Measurements from ENCODE around the gene PLSCR4. TPM values are rescaled to one million over a fixed set of nuclear protein-coding genes. Genes with fewer than 3 reads are reported as not detected.

PLSCR4 gene
- total and polyA plus RNA-seq, 2 donors from 2014 or later = 11.9 to 33.0 TPM

- Histone ChIP-seq H3K9me3 (ENCODE audit: control insufficient read depth in 2 of 3, insufficient read depth in 1 of 3, low read length in 3 of 3) (no peaks in the 10 kb centered on the region), H3K4me3 (ENCODE audit: low read length in 3 of 3) (no peak overlapping the region), H3K36me3 (ENCODE audit: control insufficient read depth in 2 of 3, insufficient read depth in 3 of 3, low read length in 3 of 3) (no peaks in the 10 kb centered on the region), H3K27ac (ENCODE audit: low read depth in 2 of 2, low read length in 2 of 2) (no peak overlapping the region), H3K9ac (ENCODE audit: low read length in 3 of 3) (no peak overlapping the region), H3K4me1 (ENCODE audit: control insufficient read depth in 2 of 3, insufficient read depth in 2 of 3, low read depth in 1 of 3, low read length in 3 of 3) (no peaks in the 10 kb centered on the region), H3K27me3 (ENCODE audit: control insufficient read depth, insufficient read depth, low read length) (no peaks in the 10 kb centered on the region)
- TF ChIP-seq CTCF (IDR thresholded peaks at IDR 0.05; ENCODE audit: borderline replicate concordance, extremely low read depth, insufficient read depth) = no peak
- no peak for FAIRE-seq
- intact Hi-C loops (cut with DNase I) = loop anchor here (10.0 kb wide), 1 partner anchor 103 kb away; no protein-coding TSS in a partner anchor
- DNase-seq = no peak
Measured at GRCh38 chr3:146177519-146177918, 73.4 kb downstream of the PLSCR4 start.

- no peak overlapping the region for H3K4me3 ChIP-seq (ENCODE audit: low read length in 3 of 3)
- no peak overlapping the region for H3K27ac ChIP-seq (ENCODE audit: low read depth in 2 of 2, low read length in 2 of 2)
- no peak for FAIRE-seq
- no peak for TF ChIP-seq CTCF (IDR thresholded peaks at IDR 0.05; ENCODE audit: borderline replicate concordance, extremely low read depth, insufficient read depth)
- no peak overlapping the region for H3K9ac ChIP-seq (ENCODE audit: low read length in 3 of 3)
- DNase-seq = no peak
- intact Hi-C loops (cut with DNase I) = loop anchor here (10.0 kb wide), 1 partner anchor 102 kb away; no protein-coding TSS in a partner anchor
- H3K9me3 ChIP-seq (ENCODE audit: control insufficient read depth in 2 of 3, insufficient read depth in 1 of 3, low read length in 3 of 3) = no peaks in the 10 kb centered on the region
- H3K27me3 ChIP-seq (ENCODE audit: control insufficient read depth, insufficient read depth, low read length) = no peaks in the 10 kb centered on the region
- no peaks in the 10 kb centered on the region for H3K4me1 ChIP-seq (ENCODE audit: control insufficient read depth in 2 of 3, insufficient read depth in 2 of 3, low read depth in 1 of 3, low read length in 3 of 3)
- H3K36me3 ChIP-seq (ENCODE audit: control insufficient read depth in 2 of 3, insufficient read depth in 3 of 3, low read length in 3 of 3) = no peaks in the 10 kb centered on the region
Measured at GRCh38 chr3:146177072-146177471, 73.8 kb downstream of the PLSCR4 start.

GRCh38 chr3:146172586-146172985 is 78.3 kb downstream of the PLSCR4 start:
- intact Hi-C loops (cut with DNase I) = loop anchor here (10.0 kb wide), 1 partner anchor 98 kb away; no protein-coding TSS in a partner anchor
- no peaks in the 10 kb centered on the region for H3K9me3 ChIP-seq (ENCODE audit: control insufficient read depth in 2 of 3, insufficient read depth in 1 of 3, low read length in 3 of 3)
- DNase-seq (no peak), FAIRE-seq (no peak)
- H3K27ac ChIP-seq (ENCODE audit: low read depth in 2 of 2, low read length in 2 of 2) = no peak overlapping the region
- H3K36me3 ChIP-seq (ENCODE audit: control insufficient read depth in 2 of 3, insufficient read depth in 3 of 3, low read length in 3 of 3) = no peaks in the 10 kb centered on the region
- no peak overlapping the region for H3K4me3 ChIP-seq (ENCODE audit: low read length in 3 of 3)
- H3K27me3 ChIP-seq (ENCODE audit: control insufficient read depth, insufficient read depth, low read length) = no peaks in the 10 kb centered on the region
- TF ChIP-seq CTCF (IDR thresholded peaks at IDR 0.05; ENCODE audit: borderline replicate concordance, extremely low read depth, insufficient read depth) = no peak
- no peaks in the 10 kb centered on the region for H3K4me1 ChIP-seq (ENCODE audit: control insufficient read depth in 2 of 3, insufficient read depth in 2 of 3, low read depth in 1 of 3, low read length in 3 of 3)
- no peak overlapping the region for H3K9ac ChIP-seq (ENCODE audit: low read length in 3 of 3)

- H3K27ac ChIP-seq (ENCODE audit: low read depth in 2 of 2, low read length in 2 of 2) = no peak overlapping the region
- FAIRE-seq (no peak), DNase-seq (no peak)
- no peaks in the 10 kb centered on the region for H3K36me3 ChIP-seq (ENCODE audit: control insufficient read depth in 2 of 3, insufficient read depth in 3 of 3, low read length in 3 of 3)
- intact Hi-C loops (cut with DNase I) = loop anchor here (10.0 kb wide), 1 partner anchor 96 kb away; no protein-coding TSS in a partner anchor
- no peak for TF ChIP-seq CTCF (IDR thresholded peaks at IDR 0.05; ENCODE audit: borderline replicate concordance, extremely low read depth, insufficient read depth)
- H3K4me3 ChIP-seq (ENCODE audit: low read length in 3 of 3) = no peak overlapping the region
- no peaks in the 10 kb centered on the region for H3K27me3 ChIP-seq (ENCODE audit: control insufficient read depth, insufficient read depth, low read length)
- H3K9ac ChIP-seq (ENCODE audit: low read length in 3 of 3) = no peak overlapping the region
- H3K9me3 ChIP-seq (ENCODE audit: control insufficient read depth in 2 of 3, insufficient read depth in 1 of 3, low read length in 3 of 3) = no peaks in the 10 kb centered on the region
- no peaks in the 10 kb centered on the region for H3K4me1 ChIP-seq (ENCODE audit: control insufficient read depth in 2 of 3, insufficient read depth in 2 of 3, low read depth in 1 of 3, low read length in 3 of 3)
Measured at GRCh38 chr3:146170591-146170990, 80.3 kb downstream of the PLSCR4 start.
